ENCODE results near the gene SREBF1. TPM values are rescaled to one million over a fixed set of nuclear protein-coding genes. Genes with fewer than 3 reads are reported as not detected.

SREBF1 gene
- total and polyA plus RNA-seq, 2 of the 8 experiments (the other 6 are each of a cell fraction or from before 2014, with no cell fraction given) = 28.6 to 70.8 TPM

DNA sequence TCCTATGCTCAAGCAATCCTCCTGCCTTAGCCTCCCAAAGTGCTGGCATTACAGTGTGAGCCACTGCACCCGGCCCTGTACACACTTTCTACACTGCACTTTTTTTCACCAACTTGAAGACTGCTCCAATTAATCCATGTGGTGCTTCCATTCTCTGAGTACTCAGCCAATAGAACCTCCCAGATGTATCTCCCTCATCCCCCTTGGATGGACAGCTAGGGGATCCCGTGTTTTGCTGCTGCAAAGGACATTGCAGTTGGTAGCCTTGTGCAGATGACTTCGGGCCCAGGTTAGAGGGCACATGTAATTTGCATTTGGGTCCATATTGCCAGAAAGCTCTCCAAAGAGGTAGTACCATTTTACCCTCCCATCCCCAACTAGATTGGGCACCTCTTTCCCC lies 59.9 kb downstream of the SREBF1 start:
- FAIRE-seq (no peak), DNase-seq (ENCODE audit: low read depth in 1 of 2, low spot score in 2 of 2) (no peak)
- peaks cover 0 to 3% of the 10 kb centered on the region in 2 experiments for H4K20me1 ChIP-seq (replicated peaks in 1 of 2; ENCODE audit: control insufficient read depth in 1 of 2, insufficient read depth in 2 of 2, low read length in 2 of 2)
- H2BK12ac ChIP-seq (ENCODE audit: low read depth, low read length) = no peak overlapping the region
- H3K4ac ChIP-seq (replicated peaks; ENCODE audit: insufficient read length, low read depth, low read length) = no peak overlapping the region
- POLR2A ChIA-PET (ENCODE audit: partially characterized antibody) = interaction anchor here (1.2 kb wide), 1 partner anchor 61 kb away, joined by 4 read pairs; no protein-coding TSS in a partner anchor
- no peak overlapping the region for H3K9ac ChIP-seq (replicated peaks in 1 of 4; ENCODE audit: extremely low read depth in 1 of 4, low read depth in 3 of 4, low read length in 3 of 4)
- no peak overlapping the region for H2BK5ac ChIP-seq (ENCODE audit: low read depth, low read length)
- no peaks in the 10 kb centered on the region for H3K9me3 ChIP-seq (ENCODE audit: insufficient read depth in 2 of 2, low read depth in 1 of 2, low read length in 1 of 2)
- no peak overlapping the region for H3K4me3 ChIP-seq (ENCODE audit: extremely low read depth in 1 of 4, insufficient read depth in 2 of 4, low read depth in 3 of 4, low read length in 4 of 4)
- no peak overlapping the region for H2BK120ac ChIP-seq (replicated peaks; ENCODE audit: low read depth, low read length)
- CTCF ChIA-PET (ENCODE audit: partially characterized antibody) = interaction anchor here (1.1 to 3.3 kb wide), 10 partner anchors 9 to 97 kb away, joined by 3 to 12 read pairs (median 4); no protein-coding TSS in a partner anchor
- H4K91ac ChIP-seq (replicated peaks; ENCODE audit: insufficient read length, low read length) = no peak overlapping the region
- H3K4me2 ChIP-seq (ENCODE audit: insufficient read depth in 1 of 2, low read depth in 2 of 2, low read length in 2 of 2) = no peak overlapping the region
- no peak overlapping the region for H2AK5ac ChIP-seq (ENCODE audit: low read depth, low read length)
- H2AFZ ChIP-seq (ENCODE audit: low read length) = no peak overlapping the region
- no peaks in the 10 kb centered on the region for H3K79me2 ChIP-seq (ENCODE audit: control insufficient read depth in 1 of 2, insufficient read depth in 2 of 2, low read length in 2 of 2)
- H3K23me2 ChIP-seq (ENCODE audit: low read depth, low read length) = peaks cover 9% of the 10 kb centered on the region; the same call in 1 of the 2 replicates
- H2BK15ac ChIP-seq (ENCODE audit: low read length) = no peak overlapping the region
- no peak overlapping the region for H4K8ac ChIP-seq (ENCODE audit: extremely low read depth, insufficient read depth, low read length)
- H3K18ac ChIP-seq (ENCODE audit: extremely low read depth, low read length) = no peak overlapping the region
- no peak overlapping the region for H2BK20ac ChIP-seq (ENCODE audit: low read length)
- H3K56ac ChIP-seq (replicated peaks; ENCODE audit: insufficient read length, low read depth, low read length) = no peak overlapping the region
- H4K5ac ChIP-seq (ENCODE audit: insufficient read length, low read depth, low read length) = no peak overlapping the region
- no peaks in the 10 kb centered on the region for H3K79me1 ChIP-seq (ENCODE audit: low read depth, low read length)
- 58% methylated on average over 3 of the region's 3 CpGs; no CpG with 5 or more reads in 1 of the 2 experiments for WGBS, 2 experiments (ENCODE audit: extremely low coverage in 1 of 2, insufficient coverage in 1 of 2, insufficient read length in 1 of 2, insufficient replicate concordance in 2 of 2, low coverage in 1 of 2, low lambda C conversion rate in 2 of 2, missing lambda C conversion rate in 1 of 2)
- peaks cover 0 to 13% (median under 1%) of the 10 kb centered on the region in 4 experiments; a peak in 3 of 7 replicates for H3K27me3 ChIP-seq (replicated peaks in 1 of 4; ENCODE audit: control insufficient read depth in 3 of 4, extremely low read depth in 1 of 4, insufficient read depth in 3 of 4, low read length in 3 of 4)
- no peak overlapping the region for H3K14ac ChIP-seq (ENCODE audit: insufficient read length)
- no peak overlapping the region for H3K27ac ChIP-seq (ENCODE audit: low read depth, low read length)
- H3K36me3 ChIP-seq (ENCODE audit: control insufficient read depth in 2 of 4, insufficient read depth in 4 of 4, low read length in 3 of 4) = no peaks in the 10 kb centered on the region
- peaks cover 10 to 20% (median 15%) of the 10 kb centered on the region in 4 experiments for H3K4me1 ChIP-seq (replicated peaks in 1 of 4; ENCODE audit: control insufficient read depth in 3 of 4, insufficient read depth in 4 of 4, low read length in 3 of 4)
- H3K23ac ChIP-seq (ENCODE audit: insufficient read length) = no peak overlapping the region
- TF ChIP-seq RNF2 (IDR thresholded peaks at IDR 0.05; ENCODE audit: borderline replicate concordance, low read depth, low read length, missing control alignments, poor library complexity, severe bottlenecking) (no peak), GTF2F1 (IDR thresholded peaks at IDR 0.05; ENCODE audit: borderline replicate concordance, low read depth, low read length) (no peak), TBP (IDR thresholded peaks at IDR 0.05; ENCODE audit: low read depth, low read length) (no peak), SP1 (IDR thresholded peaks at IDR 0.05; ENCODE audit: low read depth, low read length) (no peak), NRF1 (IDR thresholded peaks at IDR 0.05; ENCODE audit: low read depth, low read length) (no peak), KDM1A (IDR thresholded peaks at IDR 0.05; ENCODE audit: borderline replicate concordance, low read length) (no peak), TAF1 (IDR thresholded peaks at IDR 0.05; ENCODE audit: low read depth, low read length) (no peak), EGR1 (IDR thresholded peaks at IDR 0.05; ENCODE audit: borderline replicate concordance, low read depth, low read length) (no peak), KDM4A (IDR thresholded peaks at IDR 0.05; ENCODE audit: low read depth, low read length, severe bottlenecking) (no peak), KDM5A (IDR thresholded peaks at IDR 0.05; ENCODE audit: low read length) (no peak), EP300 (IDR thresholded peaks at IDR 0.05; ENCODE audit: borderline replicate concordance in 1 of 2, low read depth in 2 of 2, low read length in 2 of 2) (no peak)
- TF ChIP-seq, protein P1, sequence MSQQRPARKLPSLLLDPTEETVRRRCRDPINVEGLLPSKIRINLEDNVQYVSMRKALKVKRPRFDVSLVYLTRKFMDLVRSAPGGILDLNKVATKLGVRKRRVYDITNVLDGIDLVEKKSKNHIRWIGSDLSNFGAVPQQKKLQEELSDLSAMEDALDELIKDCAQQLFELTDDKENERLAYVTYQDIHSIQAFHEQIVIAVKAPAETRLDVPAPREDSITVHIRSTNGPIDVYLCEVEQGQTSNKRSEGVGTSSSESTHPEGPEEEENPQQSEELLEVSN (IDR thresholded peaks at IDR 0.05) = no peak
